ENCODE results near the gene STPG3. TPM values are rescaled to one million over a fixed set of nuclear protein-coding genes. Genes with fewer than 3 reads are reported as not detected.

The STPG3 gene
- total and polyA plus RNA-seq, 9 of the 15 experiments (the other 6 are each of a cell fraction or from before 2014, with no cell fraction given): not detected

DNA sequence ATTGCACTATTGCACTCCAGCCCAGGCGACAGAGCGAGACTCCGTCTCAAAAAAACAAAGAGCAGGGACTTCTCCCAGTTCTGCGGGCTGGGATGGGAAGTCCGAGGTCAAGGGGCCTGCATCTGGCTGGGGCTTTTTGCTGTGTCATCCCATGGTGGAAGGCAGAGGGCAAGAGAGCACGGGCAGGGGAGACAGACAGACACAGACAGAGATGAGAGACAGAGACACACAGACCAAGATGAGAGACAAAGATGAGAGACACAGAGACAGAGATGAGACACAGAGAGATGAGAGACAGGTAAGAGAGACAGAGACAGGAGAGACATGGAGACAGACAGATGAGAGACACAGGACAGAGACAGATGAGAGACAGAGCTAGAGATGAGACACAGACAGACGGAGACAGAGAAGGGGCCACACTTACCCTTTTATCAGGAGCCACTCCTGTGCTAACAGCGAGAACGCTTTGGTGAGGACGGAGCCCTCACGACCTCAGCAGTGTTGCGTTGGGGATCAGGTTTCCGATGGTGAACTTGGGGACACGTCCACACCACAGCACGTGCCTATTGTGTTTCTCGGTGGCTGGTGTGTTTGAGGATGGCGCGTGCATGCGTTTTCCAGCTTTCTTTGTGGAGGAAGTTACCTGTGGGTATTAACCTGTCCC is 17.6 kb downstream of the STPG3 start (continued):
- no peak for TF ChIP-seq YY1 (IDR thresholded peaks at IDR 0.05; ENCODE audit: borderline replicate concordance in 1 of 3, control insufficient read depth in 1 of 3, extremely low read depth in 1 of 3, insufficient read depth in 3 of 3, insufficient read length in 1 of 3, insufficient replicate concordance in 2 of 3, low read depth in 1 of 3, low read length in 2 of 3)
- TF ChIP-seq ZNF384 (IDR thresholded peaks at IDR 0.05; ENCODE audit: low read depth, low read length): no peak
- peak; percentile 63; the same call in 1 of the 2 replicates for TF ChIP-seq THRAP3 (IDR thresholded peaks at IDR 0.05; ENCODE audit: borderline replicate concordance)
- peak; percentile 72 for TF ChIP-seq POLR2B (IDR thresholded peaks at IDR 0.05; ENCODE audit: low read depth, partially characterized antibody)
- peak; percentile 90 for TF ChIP-seq SMARCA4 (IDR thresholded peaks at IDR 0.05)
- no peak for TF ChIP-seq CBX2 (IDR thresholded peaks at IDR 0.05; ENCODE audit: insufficient read depth, low read length, poor library complexity, severe bottlenecking)
- peak; percentile 86 for TF ChIP-seq NCOA4 (IDR thresholded peaks at IDR 0.05; ENCODE audit: partially characterized antibody)
- TF ChIP-seq NR2C1 (IDR thresholded peaks at IDR 0.05): peak; percentile 73
- peak; percentile 60 for TF ChIP-seq NR2C1 (tag; IDR thresholded peaks at IDR 0.05)
- TF ChIP-seq NFIC (IDR thresholded peaks at IDR 0.05): peak; percentile 52; the same call in 1 of the 2 replicates
- 0 out of 4 replicates have a peak, but pooled peaks of 1 of the 2 experiments have one; percentile 25 for TF ChIP-seq ETV6 (IDR thresholded peaks at IDR 0.05; ENCODE audit: borderline replicate concordance in 1 of 2, low read depth in 2 of 2, low read length in 1 of 2)
- TF ChIP-seq ETV6 (CRISPR knock-in tag; IDR thresholded peaks at IDR 0.05; ENCODE audit: borderline replicate concordance): no peak
- peak; percentile 34; the same call in 1 of the 2 replicates for TF ChIP-seq ZC3H4 (CRISPR knock-in tag; IDR thresholded peaks at IDR 0.05; ENCODE audit: borderline replicate concordance)
- TF ChIP-seq ZSCAN29 (IDR thresholded peaks at IDR 0.05): no peak
- TF ChIP-seq DMBX1 (CRISPR knock-in tag; IDR thresholded peaks at IDR 0.05; ENCODE audit: borderline replicate concordance): 0 out of 2 replicates have a peak, but pooled peaks have one; percentile 17
- no peak for TF ChIP-seq ZNF124 (CRISPR knock-in tag; IDR thresholded peaks at IDR 0.05)
- peak; percentile 91 for TF ChIP-seq MAFF (IDR thresholded peaks at IDR 0.05; ENCODE audit: low read length)
- peak; percentile 27; the same call in 1 of the 2 replicates for TF ChIP-seq ESRRA (IDR thresholded peaks at IDR 0.05; ENCODE audit: borderline replicate concordance, low read depth)
- TF ChIP-seq, protein P1, sequence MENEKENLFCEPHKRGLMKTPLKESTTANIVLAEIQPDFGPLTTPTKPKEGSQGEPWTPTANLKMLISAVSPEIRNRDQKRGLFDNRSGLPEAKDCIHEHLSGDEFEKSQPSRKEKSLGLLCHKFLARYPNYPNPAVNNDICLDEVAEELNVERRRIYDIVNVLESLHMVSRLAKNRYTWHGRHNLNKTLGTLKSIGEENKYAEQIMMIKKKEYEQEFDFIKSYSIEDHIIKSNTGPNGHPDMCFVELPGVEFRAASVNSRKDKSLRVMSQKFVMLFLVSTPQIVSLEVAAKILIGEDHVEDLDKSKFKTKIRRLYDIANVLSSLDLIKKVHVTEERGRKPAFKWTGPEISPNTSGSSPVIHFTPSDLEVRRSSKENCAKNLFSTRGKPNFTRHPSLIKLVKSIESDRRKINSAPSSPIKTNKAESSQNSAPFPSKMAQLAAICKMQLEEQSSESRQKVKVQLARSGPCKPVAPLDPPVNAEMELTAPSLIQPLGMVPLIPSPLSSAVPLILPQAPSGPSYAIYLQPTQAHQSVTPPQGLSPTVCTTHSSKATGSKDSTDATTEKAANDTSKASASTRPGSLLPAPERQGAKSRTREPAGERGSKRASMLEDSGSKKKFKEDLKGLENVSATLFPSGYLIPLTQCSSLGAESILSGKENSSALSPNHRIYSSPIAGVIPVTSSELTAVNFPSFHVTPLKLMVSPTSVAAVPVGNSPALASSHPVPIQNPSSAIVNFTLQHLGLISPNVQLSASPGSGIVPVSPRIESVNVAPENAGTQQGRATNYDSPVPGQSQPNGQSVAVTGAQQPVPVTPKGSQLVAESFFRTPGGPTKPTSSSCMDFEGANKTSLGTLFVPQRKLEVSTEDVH (IDR thresholded peaks at IDR 0.05; ENCODE audit: low read depth, partially characterized antibody): peak; percentile 74
